GM10248 (cell line): ENCODE measurements around the gene CORO2A.
"Not testable (repeated sequence)": the region's sequence is repeated elsewhere in the genome, so short reads cannot be mapped to it uniquely, and the experiment has no call there.

Source experiments
- CTCF ChIA-PET: fragments of 300-600 bp; sonication (Branson Sonifier 250); formaldehyde crosslinking; extraction: SDS; loops from one replicate; lab custom pipeline; 2021; ENCODE audit warnings: antibody characterized with exemption; lab: Yijun Ruan, JAX
- POLR2A ChIA-PET: fragments of 350-650 bp; sonication (Branson Sonifier 250); formaldehyde crosslinking; extraction: SDS; loops from one replicate; lab custom pipeline; 2020; ENCODE audit warnings: antibody characterized with exemption; lab: Yijun Ruan, JAX
- DNase-seq: peaks from one replicate; pipeline ENCODE4 v3.0.0; 2012; ENCODE audit errors: extremely low spot score
- TF ChIP-seq, protein P1 (sequence below): IDR thresholded peaks from 2 replicates; pipeline ENCODE4 v1.5.1; 2012; ENCODE audit warnings: mild to moderate bottlenecking, low read depth; ENCODE audit errors: extremely low read depth, missing control alignments, control extremely low read depth

Gene CORO2A

DNA sequence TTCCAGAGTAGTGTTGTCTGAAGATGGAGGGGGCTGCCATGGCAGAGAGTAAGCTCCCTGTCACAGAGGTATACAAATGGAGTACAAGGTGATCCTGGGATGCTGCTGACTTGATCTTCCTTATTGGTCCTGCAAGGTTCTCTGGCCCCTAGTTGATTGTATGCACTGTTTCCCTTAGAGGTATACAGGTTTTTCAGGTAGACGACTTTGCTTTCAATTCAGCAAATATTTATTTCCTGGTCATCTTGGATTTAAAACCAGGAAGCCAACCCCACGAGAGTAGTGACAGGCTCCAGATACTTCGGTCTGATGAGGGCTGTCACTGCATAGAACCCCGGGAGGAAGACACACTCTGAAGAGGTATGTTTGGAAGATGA, 56.9 kb downstream of the CORO2A start:
- CTCF ChIA-PET: interaction anchor here (1.1 kb wide), 1 partner anchor 56 kb away, joined by 3 read pairs; the partner anchor contains the start of gene CORO2A
- TF ChIP-seq, protein P1, sequence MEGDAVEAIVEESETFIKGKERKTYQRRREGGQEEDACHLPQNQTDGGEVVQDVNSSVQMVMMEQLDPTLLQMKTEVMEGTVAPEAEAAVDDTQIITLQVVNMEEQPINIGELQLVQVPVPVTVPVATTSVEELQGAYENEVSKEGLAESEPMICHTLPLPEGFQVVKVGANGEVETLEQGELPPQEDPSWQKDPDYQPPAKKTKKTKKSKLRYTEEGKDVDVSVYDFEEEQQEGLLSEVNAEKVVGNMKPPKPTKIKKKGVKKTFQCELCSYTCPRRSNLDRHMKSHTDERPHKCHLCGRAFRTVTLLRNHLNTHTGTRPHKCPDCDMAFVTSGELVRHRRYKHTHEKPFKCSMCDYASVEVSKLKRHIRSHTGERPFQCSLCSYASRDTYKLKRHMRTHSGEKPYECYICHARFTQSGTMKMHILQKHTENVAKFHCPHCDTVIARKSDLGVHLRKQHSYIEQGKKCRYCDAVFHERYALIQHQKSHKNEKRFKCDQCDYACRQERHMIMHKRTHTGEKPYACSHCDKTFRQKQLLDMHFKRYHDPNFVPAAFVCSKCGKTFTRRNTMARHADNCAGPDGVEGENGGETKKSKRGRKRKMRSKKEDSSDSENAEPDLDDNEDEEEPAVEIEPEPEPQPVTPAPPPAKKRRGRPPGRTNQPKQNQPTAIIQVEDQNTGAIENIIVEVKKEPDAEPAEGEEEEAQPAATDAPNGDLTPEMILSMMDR: no peak
- POLR2A ChIA-PET: no interaction called here
- DNase-seq: no peak

DNA sequence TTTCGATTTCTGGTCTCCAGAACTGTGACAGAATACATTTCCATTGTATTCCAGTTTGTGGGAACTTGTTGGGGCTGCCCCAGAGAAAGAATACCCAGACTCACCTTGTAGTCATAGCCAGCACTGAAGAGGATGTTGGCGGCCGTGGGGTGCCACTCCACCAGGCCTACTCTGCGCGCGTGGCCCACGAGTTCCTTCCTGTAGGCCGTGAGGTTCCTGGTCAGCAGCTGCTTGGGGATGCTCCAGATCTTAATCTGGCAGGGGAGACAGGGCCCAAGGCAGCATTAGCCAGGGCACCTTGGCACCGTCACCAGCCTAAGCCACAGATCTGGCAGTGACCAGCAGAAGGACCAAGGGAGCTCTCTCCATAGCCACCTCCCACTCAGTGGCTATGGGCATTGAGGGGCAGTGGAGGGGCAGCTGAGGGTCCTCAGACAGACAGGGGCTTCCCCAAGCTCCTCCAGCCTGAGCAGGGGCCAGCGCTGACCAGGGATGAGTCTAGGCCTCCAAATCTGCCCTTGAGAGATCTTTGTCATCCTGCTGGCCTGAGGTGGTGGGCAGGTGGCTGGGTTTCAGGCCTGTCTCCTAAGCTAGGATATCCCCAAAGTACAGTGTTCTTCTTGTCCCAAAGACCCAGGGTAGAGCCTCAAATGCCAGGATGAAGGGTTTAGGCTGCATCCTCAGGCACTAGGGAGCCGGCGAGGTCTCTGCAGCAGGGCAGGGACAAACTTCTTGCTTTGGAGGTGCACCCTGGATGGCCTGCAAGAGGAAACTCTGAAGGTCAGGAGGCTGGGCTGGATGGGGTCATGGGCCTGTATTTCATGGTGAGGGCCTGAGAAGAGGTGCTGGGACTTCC, 57.5 kb downstream of the CORO2A start:
- TF ChIP-seq, protein P1: no peak
- ChIA-PET CTCF (interaction anchor here (1.5 kb wide), 1 partner anchor 17 kb away, joined by 4 read pairs; the partner anchor contains the start of gene TRIM14), POLR2A (no interaction called here)
- no peak for DNase-seq

DNA sequence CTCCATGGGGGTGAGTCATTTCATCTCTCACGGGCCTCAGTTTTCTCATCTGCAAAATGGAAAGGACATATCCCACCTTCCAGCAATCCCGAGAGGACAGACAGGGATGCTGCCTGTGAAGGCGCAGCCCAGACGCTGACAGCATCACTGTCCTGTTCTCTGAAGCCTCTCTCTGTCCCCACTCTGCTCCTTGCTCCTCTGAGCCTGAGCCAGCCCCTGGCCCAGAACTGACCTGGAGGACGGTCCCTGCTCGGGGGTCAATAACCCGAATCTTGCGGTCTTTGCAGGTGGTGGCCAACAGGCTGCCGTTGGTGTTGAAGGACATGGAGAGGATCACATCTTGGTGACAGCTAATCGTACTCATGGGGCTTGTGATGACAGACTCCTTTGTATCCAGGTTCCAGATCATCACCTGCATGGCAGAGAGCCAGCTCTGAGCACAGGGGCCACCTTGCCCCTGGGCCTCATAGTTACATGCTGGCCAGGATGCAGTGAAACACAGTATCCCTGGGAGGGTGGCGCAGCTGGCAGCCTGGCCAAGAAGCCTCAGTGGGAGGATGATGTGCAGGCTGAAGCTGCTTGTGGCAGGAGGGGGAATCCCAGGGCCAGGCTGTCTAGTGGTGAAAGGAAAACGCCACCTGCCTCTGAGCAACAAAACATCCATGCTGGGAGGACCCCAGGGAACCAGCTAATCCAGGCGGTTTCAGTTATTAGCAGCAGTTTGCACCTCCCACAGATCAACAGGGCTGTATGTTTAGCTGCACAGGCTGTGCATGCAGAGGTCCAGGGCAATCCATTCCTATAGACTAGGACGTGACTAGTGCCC, 59.4 kb downstream of the CORO2A start:
- ChIA-PET POLR2A (interaction anchor here (0.8 kb wide), 1 partner anchor 77 kb away, joined by 4 read pairs; the partner anchor contains the start of gene NANS), CTCF (interaction anchor here (1.1 to 1.4 kb wide), 3 partner anchors 14 to 122 kb away, joined by 3 read pairs; partner anchors contain the start of genes TBC1D2 and TRIM14)
- no peak for DNase-seq
- TF ChIP-seq, protein P1: no peak

DNA sequence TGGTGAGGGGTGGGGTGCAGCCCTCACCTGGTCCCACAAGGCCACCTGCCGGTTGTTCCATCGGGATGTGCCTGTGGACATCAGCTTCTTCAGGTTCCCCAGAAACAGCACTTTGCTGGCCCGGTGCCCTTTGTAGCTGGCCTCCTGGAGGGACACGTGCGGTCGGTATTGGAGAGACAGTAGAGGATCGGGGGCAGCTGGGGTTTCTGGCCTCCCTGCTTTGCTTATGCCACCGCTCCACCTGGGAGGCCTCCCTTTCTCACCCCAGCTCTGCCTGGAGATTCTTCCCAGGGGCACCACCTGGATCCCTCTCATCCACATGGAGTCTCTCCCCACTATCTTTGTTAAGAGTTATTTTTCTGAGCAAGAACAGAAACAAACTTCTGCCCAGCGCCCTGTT, 60.3 kb downstream of the CORO2A start:
- DNase-seq: no peak
- TF ChIP-seq, protein P1: no peak
- CTCF ChIA-PET: interaction anchor here (0.7 to 1.4 kb wide), 4 partner anchors 10 to 23 kb away, joined by 3 to 4 read pairs (median 3); partner anchors contain the start of gene TRIM14
- POLR2A ChIA-PET: no interaction called here

DNA sequence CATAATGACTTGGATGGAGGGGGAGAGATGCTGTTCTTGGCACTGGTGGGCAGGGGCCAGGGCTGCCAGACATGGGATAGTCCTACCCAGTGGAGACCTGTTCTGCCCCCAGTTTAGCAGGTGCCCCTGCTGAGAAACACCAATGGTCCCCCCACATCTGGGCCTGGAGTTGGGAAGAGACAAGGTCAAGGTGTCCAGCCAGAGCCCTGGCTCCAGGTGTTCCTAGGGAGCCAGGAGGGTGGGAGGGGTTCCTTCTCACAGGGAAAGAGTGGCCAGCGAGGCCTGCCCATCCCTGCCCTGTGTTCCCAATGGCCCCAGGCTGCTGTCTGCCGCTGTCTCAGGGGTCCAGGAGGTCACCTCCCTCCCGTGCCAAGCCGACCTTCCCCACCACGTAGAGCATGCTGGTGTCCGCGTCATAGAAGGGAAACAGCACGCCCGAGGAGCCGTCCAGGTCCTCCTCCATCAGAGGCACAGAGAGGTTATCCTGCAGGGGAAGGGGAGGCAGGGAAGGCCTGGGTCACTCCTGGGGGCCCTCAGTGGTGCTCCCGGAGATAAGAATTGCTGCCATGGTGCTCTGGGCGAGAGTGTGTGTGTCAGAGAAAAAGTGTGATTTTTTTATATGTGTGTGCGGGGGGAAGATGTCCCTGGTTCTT, 61.7 kb downstream of the CORO2A start:
- no peak for DNase-seq
- TF ChIP-seq, protein P1: no peak
- ChIA-PET CTCF (no interaction called here), POLR2A (no interaction called here)

DNA sequence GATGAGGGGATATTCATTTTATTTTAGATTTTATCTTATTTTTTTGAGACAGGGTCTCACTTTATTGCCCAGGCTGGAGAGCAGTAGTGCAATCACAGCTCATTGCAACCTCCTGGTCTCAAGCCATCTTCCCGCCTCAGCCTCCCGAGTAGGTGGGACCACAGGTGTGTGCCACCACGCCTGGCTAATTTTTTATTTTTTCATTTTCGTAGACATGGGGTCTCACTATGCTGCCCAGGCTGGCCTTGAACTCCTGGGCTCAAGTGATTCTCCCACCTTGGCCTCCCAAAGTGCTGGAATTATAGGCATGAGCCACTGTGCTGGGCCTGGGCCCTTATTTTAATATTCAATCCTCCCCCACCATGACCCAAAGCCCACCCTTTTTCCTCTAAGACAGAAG, 62.4 kb downstream of the CORO2A start:
- DNase-seq, POLR2A ChIA-PET: not testable (repeated sequence)
- CTCF ChIA-PET: interaction anchor here (1.1 to 3.0 kb wide), 3 partner anchors 12 to 40 kb away, joined by 3 to 18 read pairs (median 4); partner anchors contain the start of gene TRIM14
